DND-41 (cell line): Measurements from ENCODE around the gene CCL7.

Experiments
- ATAC-seq: fragments of 200-7000 bp; cut with Tn5 transposase; 3 replicates; pipeline ENCODE4 v1.9.1; 2021; ENCODE audit warnings: low read depth; ENCODE audit not compliant: insufficient read depth
- DNase-seq: peaks from one replicate; pipeline ENCODE4 v3.0.0-alpha.2; 2020
- H2AFZ ChIP-seq: 2 replicates; pipeline ENCODE4 v1.6.0; 2012; ENCODE audit warnings: low read depth, low read length
- H3K27ac ChIP-seq: 2 replicates; pipeline ENCODE4 v1.5.1; 2012; ENCODE audit warnings: low read length, inconsistent platforms
- H3K27me3 ChIP-seq: fragments of 200-600 bp; sonication (generic); 2 replicates; pipeline ENCODE4 v1.6.0; 2012; ENCODE audit warnings: low read length, mild to moderate bottlenecking, inconsistent platforms; ENCODE audit not compliant: insufficient read depth, poor library complexity
- H3K36me3 ChIP-seq: 2 replicates; pipeline ENCODE4 v1.5.1; 2012; ENCODE audit warnings: low read length, inconsistent platforms; ENCODE audit not compliant: insufficient read depth
- H3K4me1 ChIP-seq: 2 replicates; pipeline ENCODE4 v1.5.1; 2012; ENCODE audit warnings: mild to moderate bottlenecking, low read length; ENCODE audit not compliant: insufficient read depth
- H3K4me2 ChIP-seq: 2 replicates; pipeline ENCODE4 v1.6.0; 2012; ENCODE audit warnings: mild to moderate bottlenecking, moderate library complexity, low read length, inconsistent platforms; ENCODE audit not compliant: insufficient read depth
- H3K4me3 ChIP-seq, 2 experiments: fragments of 200-600 bp in 1 of 2; shearing (Covaris generic) in 1 of 2; 2 replicates each; pipeline ENCODE4 v1.5.1; 2012 to 2016; ENCODE audit warnings: inconsistent platforms in 2 of 2, low read length in 2 of 2, mild to moderate bottlenecking in 2 of 2, low read depth in 1 of 2, moderate library complexity in 1 of 2
- H3K79me2 ChIP-seq: 2 replicates; pipeline ENCODE4 v1.6.0; 2012; ENCODE audit warnings: low read length, inconsistent platforms; ENCODE audit not compliant: insufficient read depth
- H3K9ac ChIP-seq: 2 replicates; pipeline ENCODE4 v1.6.0; 2012; ENCODE audit warnings: low read depth, mild to moderate bottlenecking, inconsistent platforms, low read length, moderate library complexity
- H3K9me3 ChIP-seq: 2 replicates; pipeline ENCODE4 v1.5.1; 2012; ENCODE audit warnings: low read length, moderate library complexity, mild to moderate bottlenecking, inconsistent platforms; ENCODE audit not compliant: insufficient read depth, severe bottlenecking
- H4K20me1 ChIP-seq: 2 replicates; pipeline ENCODE4 v1.6.0; 2012; ENCODE audit warnings: low read length; ENCODE audit not compliant: insufficient read depth
- CTCF ChIP-seq: IDR thresholded peaks from 2 replicates; pipeline ENCODE4 v1.5.1; 2012; ENCODE audit warnings: borderline replicate concordance, low read length, moderate library complexity, mild to moderate bottlenecking; ENCODE audit not compliant: poor library complexity, severe bottlenecking; ENCODE audit errors: extremely low read depth
- EZH2 ChIP-seq: IDR thresholded peaks from 3 replicates; pipeline ENCODE4 v1.6.1; 2012; ENCODE audit warnings: borderline replicate concordance, low read depth, mild to moderate bottlenecking, moderate library complexity, low read length, inconsistent platforms; ENCODE audit not compliant: severe bottlenecking

The CCL7 gene

GRCh38 chr17:34246446-34246845 lies 23.6 kb upstream of the CCL7 start:
- Histone ChIP-seq H3K4me1 (no peaks in the 10 kb centered on the region), H3K36me3 (no peaks in the 10 kb centered on the region), H3K79me2 (no peaks in the 10 kb centered on the region), H3K27ac (no peak overlapping the region), H3K27me3 (peaks cover 3% of the 10 kb centered on the region), H3K9ac (no peak overlapping the region), H3K4me2 (no peak overlapping the region), H4K20me1 (no peaks in the 10 kb centered on the region), H3K4me3 (no peak overlapping the region), H3K9me3 (no peaks in the 10 kb centered on the region), H2AFZ (no peak overlapping the region)
- no peak for DNase-seq
- ATAC-seq = no peak
- no peak for TF ChIP-seq CTCF
- TF ChIP-seq EZH2 = no peak

GRCh38 chr17:34246881-34247280 lies 23.1 kb upstream of the CCL7 start:
- Histone ChIP-seq H3K4me1 (no peaks in the 10 kb centered on the region), H3K36me3 (no peaks in the 10 kb centered on the region), H3K4me3 (no peak overlapping the region), H3K4me2 (no peak overlapping the region), H3K27ac (no peak overlapping the region), H3K27me3 (peaks cover 3% of the 10 kb centered on the region), H4K20me1 (no peaks in the 10 kb centered on the region), H2AFZ (no peak overlapping the region), H3K9me3 (no peaks in the 10 kb centered on the region), H3K9ac (no peak overlapping the region), H3K79me2 (no peaks in the 10 kb centered on the region)
- ATAC-seq (no peak), DNase-seq (no peak)
- TF ChIP-seq EZH2 (no peak), CTCF (no peak)

DNA sequence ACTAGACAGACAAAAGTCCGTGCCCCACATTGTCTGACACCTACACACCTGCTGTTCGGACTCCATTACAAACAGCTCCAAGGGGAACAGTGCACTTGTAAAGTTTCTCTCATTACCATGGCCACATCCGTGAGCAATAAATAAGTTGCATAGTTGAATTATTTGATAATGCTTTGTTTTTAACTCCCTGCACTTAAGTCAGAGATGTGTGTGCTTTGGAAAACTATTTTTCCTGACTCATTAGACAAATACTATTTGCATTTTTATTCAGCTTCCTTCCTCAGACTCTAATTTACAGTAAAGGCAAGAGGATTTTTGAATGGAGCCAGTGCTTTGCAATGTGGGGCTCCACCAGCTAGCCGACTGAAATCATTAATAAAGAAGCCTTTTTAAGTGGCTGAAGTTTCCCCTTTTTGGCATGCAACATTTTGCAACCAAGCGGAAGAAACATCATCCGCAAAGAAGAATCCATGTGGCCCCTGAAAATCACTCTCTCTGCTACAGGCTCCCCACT lies 21.5 kb upstream of the CCL7 start:
- H3K27me3 ChIP-seq = peaks cover 3% of the 10 kb centered on the region
- no peaks in the 10 kb centered on the region for H3K79me2 ChIP-seq
- no peaks in the 10 kb centered on the region for H3K4me1 ChIP-seq
- H3K4me3 ChIP-seq = no peak overlapping the region
- H3K36me3 ChIP-seq = no peaks in the 10 kb centered on the region
- no peak overlapping the region for H3K27ac ChIP-seq
- TF ChIP-seq EZH2 (no peak), CTCF (no peak)
- no peaks in the 10 kb centered on the region for H3K9me3 ChIP-seq
- DNase-seq (no peak), ATAC-seq (no peak)
- no peak overlapping the region for H2AFZ ChIP-seq
- no peaks in the 10 kb centered on the region for H4K20me1 ChIP-seq
- H3K4me2 ChIP-seq = no peak overlapping the region
- no peak overlapping the region for H3K9ac ChIP-seq

GRCh38 chr17:34249061-34249460 lies 21.0 kb upstream of the CCL7 start:
- no peak overlapping the region for H3K9ac ChIP-seq
- H3K79me2 ChIP-seq = no peaks in the 10 kb centered on the region
- ATAC-seq (no peak), DNase-seq (no peak)
- no peaks in the 10 kb centered on the region for H3K36me3 ChIP-seq
- H3K4me3 ChIP-seq = no peak overlapping the region
- no peaks in the 10 kb centered on the region for H3K4me1 ChIP-seq
- H3K27me3 ChIP-seq = peaks cover 8% of the 10 kb centered on the region
- H3K27ac ChIP-seq = no peak overlapping the region
- no peaks in the 10 kb centered on the region for H4K20me1 ChIP-seq
- no peak overlapping the region for H3K4me2 ChIP-seq
- TF ChIP-seq CTCF (no peak), EZH2 (no peak)
- H2AFZ ChIP-seq = no peak overlapping the region
- H3K9me3 ChIP-seq = no peaks in the 10 kb centered on the region
